IMR-90 (cell line): Measurements from ENCODE around the gene ROCK1. TPM values are rescaled to one million over a fixed set of nuclear protein-coding genes. Genes with fewer than 3 reads are reported as not detected.

ENCODE experiments used
- ATAC-seq: fragments of 200-7000 bp; cut with Tn5 transposase; 2 replicates; pipeline ENCODE4 v1.9.1; 2020; ENCODE audit warnings: low read depth, mild to moderate bottlenecking, moderate library complexity
- BruUV-seq: library from RNA; stranded (reverse); fragments of 400-500 nt; replicated peaks from 2 replicates; lab custom pipeline; 2021; lab: Mats Ljungman, UMichigan
- CTCF ChIA-PET: fragments of 300-600 bp; formaldehyde crosslinking; extraction: SDS; loops from one replicate; lab custom pipeline; 2021; ENCODE audit warnings: antibody characterized with exemption; lab: Yijun Ruan, JAX
- POLR2A ChIA-PET: fragments of 300-600 bp; sonication (Branson Sonifier 250); formaldehyde crosslinking; loops from one replicate; lab custom pipeline; 2022; ENCODE audit warnings: antibody characterized with exemption; ENCODE audit not compliant: unreplicated experiment; lab: Charles Lee
- DNase-seq: peaks from one replicate; pipeline ENCODE4 v3.0.0; 2013
- H2AFZ ChIP-seq: replicated peaks from 2 replicates; pipeline ENCODE3; 2013; ENCODE audit warnings: low read length, mild to moderate bottlenecking; ENCODE audit not compliant: poor library complexity
- H2AK5ac ChIP-seq: 2 replicates; pipeline ENCODE4 v1.6.1; 2013; ENCODE audit warnings: low read depth, low read length, inconsistent platforms
- H2AK9ac ChIP-seq: replicated peaks from 2 replicates; pipeline ENCODE3; 2013; ENCODE audit warnings: mild to moderate bottlenecking, low read depth, low read length, moderate library complexity; ENCODE audit not compliant: poor library complexity
- H2BK120ac ChIP-seq: 2 replicates; pipeline ENCODE4 v1.6.1; 2013; ENCODE audit warnings: low read depth, low read length, inconsistent platforms
- H2BK15ac ChIP-seq: 3 replicates; pipeline ENCODE4 v1.6.1; 2013; ENCODE audit warnings: low read depth, low read length, inconsistent platforms
- H2BK20ac ChIP-seq: 2 replicates; pipeline ENCODE4 v1.6.1; 2013; ENCODE audit warnings: low read depth, mild to moderate bottlenecking, inconsistent platforms, low read length, moderate library complexity
- H2BK5ac ChIP-seq: 2 replicates; pipeline ENCODE4 v1.6.1; 2013; ENCODE audit warnings: mild to moderate bottlenecking, low read depth, low read length, inconsistent platforms; ENCODE audit not compliant: poor library complexity, severe bottlenecking
- H3K14ac ChIP-seq: replicated peaks from 2 replicates; pipeline ENCODE4 v1.6.1; 2013; ENCODE audit warnings: low read depth, low read length, inconsistent platforms
- H3K18ac ChIP-seq: 2 replicates; pipeline ENCODE4 v1.6.1; 2013; ENCODE audit warnings: low read depth, low read length, control low read depth
- H3K23ac ChIP-seq: 2 replicates; pipeline ENCODE4 v1.6.1; 2013; ENCODE audit warnings: low read depth, low read length, inconsistent platforms
- H3K27ac ChIP-seq: 2 replicates; pipeline ENCODE4 v1.5.1; 2013; ENCODE audit warnings: mild to moderate bottlenecking, control low read depth, low read length; ENCODE audit not compliant: insufficient read depth
- H3K27me3 ChIP-seq: 2 replicates; pipeline ENCODE4 v1.6.1; 2013; ENCODE audit warnings: low read length; ENCODE audit not compliant: control insufficient read depth, insufficient read depth
- H3K36me3 ChIP-seq: 2 replicates; pipeline ENCODE4 v1.6.1; 2013; ENCODE audit warnings: low read length, mixed read lengths; ENCODE audit not compliant: control insufficient read depth, insufficient read depth
- H3K4ac ChIP-seq: 2 replicates; pipeline ENCODE4 v1.6.1; 2013; ENCODE audit warnings: low read depth, low read length, inconsistent platforms
- H3K4me1 ChIP-seq: 2 replicates; pipeline ENCODE4 v1.6.1; 2013; ENCODE audit warnings: low read length, mixed read lengths; ENCODE audit not compliant: control insufficient read depth, insufficient read depth
- H3K4me2 ChIP-seq: 2 replicates; pipeline ENCODE4 v1.6.1; 2013; ENCODE audit warnings: low read depth, mild to moderate bottlenecking, control low read depth, low read length, moderate library complexity
- H3K4me3 ChIP-seq: 2 replicates; pipeline ENCODE4 v1.5.1; 2013; ENCODE audit warnings: low read depth, mild to moderate bottlenecking, control low read depth, low read length, moderate library complexity; ENCODE audit not compliant: insufficient read depth
- H3K56ac ChIP-seq: 2 replicates; pipeline ENCODE4 v1.6.1; 2013; ENCODE audit warnings: low read length, inconsistent platforms; ENCODE audit not compliant: insufficient read depth; ENCODE audit errors: extremely low read depth
- H3K79me1 ChIP-seq, 2 experiments: 2 replicates each; pipeline ENCODE4 v1.6.1; 2013; ENCODE audit warnings: low read length in 2 of 2, inconsistent platforms in 1 of 2, low read depth in 1 of 2
- H3K9ac ChIP-seq: 2 replicates; pipeline ENCODE4 v1.6.1; 2013; ENCODE audit warnings: low read depth, low read length, control low read depth
- H3K9me1 ChIP-seq: 2 replicates; pipeline ENCODE4 v1.6.1; 2013; ENCODE audit warnings: low read length, inconsistent platforms; ENCODE audit not compliant: insufficient read depth
- H3K9me3 ChIP-seq: 2 replicates; pipeline ENCODE4 v1.6.1; 2013; ENCODE audit warnings: low read length; ENCODE audit not compliant: control insufficient read depth, insufficient read depth
- H4K20me1 ChIP-seq: 2 replicates; pipeline ENCODE4 v1.6.1; 2013; ENCODE audit warnings: low read length, inconsistent platforms; ENCODE audit not compliant: insufficient read depth
- H4K5ac ChIP-seq: 2 replicates; pipeline ENCODE4 v1.6.1; 2013; ENCODE audit warnings: mild to moderate bottlenecking, low read depth, low read length, control low read depth
- H4K8ac ChIP-seq, 2 experiments: 2 replicates each; pipeline ENCODE4 v1.6.1; 2013; ENCODE audit warnings: low read depth in 2 of 2, low read length in 2 of 2, control low read depth in 1 of 2, inconsistent platforms in 1 of 2
- H4K91ac ChIP-seq: 2 replicates; pipeline ENCODE4 v1.6.1; 2013; ENCODE audit warnings: low read depth, low read length, inconsistent platforms; ENCODE audit not compliant: insufficient read depth
- BHLHE40 ChIP-seq: fragments of 150-350 bp; IDR thresholded peaks from 2 replicates; pipeline ENCODE4 v1.6.1; 2016; ENCODE audit warnings: mild to moderate bottlenecking, low read depth, low read length
- CEBPB ChIP-seq: IDR thresholded peaks from 2 replicates; pipeline ENCODE4 v1.6.1; 2012; ENCODE audit warnings: low read depth, low read length, improper control_type of control experiment
- CHD1 ChIP-seq: IDR thresholded peaks from 2 replicates; pipeline ENCODE4 v1.6.1; 2012; ENCODE audit warnings: low read depth, low read length, improper control_type of control experiment
- CTCF ChIP-seq: conservative IDR thresholded peaks from 2 replicates; pipeline ENCODE4 v1.5.1; 2012; ENCODE audit warnings: mild to moderate bottlenecking, low read depth, low read length, improper control_type of control experiment
- ELK1 ChIP-seq: fragments of 150-350 bp; IDR thresholded peaks from 2 replicates; pipeline ENCODE4 v1.6.1; 2016; ENCODE audit warnings: low read depth, mild to moderate bottlenecking, low read length, moderate library complexity, borderline replicate concordance
- FOS ChIP-seq: fragments of 150-350 bp; IDR thresholded peaks from 2 replicates; pipeline ENCODE4 v1.6.1; 2016; ENCODE audit warnings: low read depth, low read length
- MAFK ChIP-seq: IDR thresholded peaks from 2 replicates; pipeline ENCODE4 v1.6.1; 2012; ENCODE audit warnings: low read depth, low read length, improper control_type of control experiment
- MAZ ChIP-seq: IDR thresholded peaks from 2 replicates; pipeline ENCODE4 v1.6.1; 2012; ENCODE audit warnings: low read depth, mild to moderate bottlenecking, low read length, improper control_type of control experiment, moderate library complexity, borderline replicate concordance
- MXI1 ChIP-seq: IDR thresholded peaks from 2 replicates; pipeline ENCODE4 v1.6.1; 2012; ENCODE audit warnings: low read depth, mild to moderate bottlenecking, low read length, moderate library complexity, borderline replicate concordance
- NFE2L2 ChIP-seq: fragments of 150-350 bp; IDR thresholded peaks from 2 replicates; pipeline ENCODE4 v1.6.1; 2016; ENCODE audit warnings: low read depth, mild to moderate bottlenecking, low read length
- POLR2A ChIP-seq: IDR thresholded peaks from 2 replicates; pipeline ENCODE4 v1.6.1; 2012; ENCODE audit warnings: mild to moderate bottlenecking, low read depth, low read length
- RAD21 ChIP-seq: IDR thresholded peaks from 2 replicates; pipeline ENCODE4 v1.6.1; 2012; ENCODE audit warnings: low read length, improper control_type of control experiment
- RCOR1 ChIP-seq: IDR thresholded peaks from 2 replicates; pipeline ENCODE4 v1.6.1; 2012; ENCODE audit warnings: mild to moderate bottlenecking, low read length, improper control_type of control experiment; ENCODE audit not compliant: insufficient replicate concordance
- RFX5 ChIP-seq: IDR thresholded peaks from 2 replicates; pipeline ENCODE4 v1.8.0; 2012; ENCODE audit warnings: low read depth, mild to moderate bottlenecking, low read length, moderate library complexity
- SMC3 ChIP-seq: fragments of 150-350 bp; IDR thresholded peaks from 2 replicates; pipeline ENCODE4 v1.6.1; 2016; ENCODE audit warnings: low read depth, mild to moderate bottlenecking, antibody characterized with exemption, low read length, moderate library complexity
- USF2 ChIP-seq: fragments of 150-350 bp; IDR thresholded peaks from 2 replicates; pipeline ENCODE4 v1.6.1; 2017; ENCODE audit warnings: mild to moderate bottlenecking, antibody characterized with exemption, low read length, low read depth
- WGBS, 2 experiments: methylation state at CpG; one replicate each; pipeline versions ENCODE4 v1.1.5 to v1.1.7; 2013; ENCODE audit warnings: missing lambda C conversion rate in 2 of 2; ENCODE audit not compliant: insufficient read length in 1 of 2; ENCODE audit errors: extremely low coverage in 2 of 2; 5-methylcytosine and 5-hydroxymethylcytosine counted together
- dilution Hi-C: fragments of 300-500 bp; cut with HindIII; formaldehyde crosslinking; loops from one replicate; pipeline ENCODE4 v1.14.3; 2018; ENCODE audit warnings: low sequenced_read_pairs; ENCODE audit not compliant: unreplicated experiment
- in situ Hi-C: fragments of 300-500 bp; cut with MboI; formaldehyde crosslinking; loops from 3 replicates; pipeline ENCODE4 v1.14.3; 2019; ENCODE audit warnings: low sequenced_read_pairs, inconsistent platforms, mixed read lengths
- intact Hi-C: fragments of 100-400 bp; cut with micrococcal nuclease; formaldehyde crosslinking; loops from 2 replicates; pipeline ENCODE4 v1.10.0; 2022
- polyA plus RNA-seq, 3 experiments: library from polyadenylated mRNA; depleted of rRNA; stranded (reverse); fragments of >200 nt; gene quantifications; 2 replicates each; pipeline ENCODE4 v1.2.3, GENCODE V29; 2012; ENCODE audit warnings: low replicate concordance in 1 of 3
- total RNA-seq: library from RNA; depleted of rRNA; stranded (reverse); fragments of >200 nt; gene quantifications from 2 replicates; pipeline ENCODE4 v1.2.3, GENCODE V29; 2012

Gene ROCK1
- total and polyA plus RNA-seq, 2 of the 4 experiments (the other 2 are of a cell fraction) = 9.9 to 17.0 TPM

GRCh38 chr18:20975077-20975476 lies 136.5 kb downstream of the ROCK1 start:
- Histone ChIP-seq H3K27ac (no peak overlapping the region), H2BK120ac (no peak overlapping the region), H2BK20ac (no peak overlapping the region), H3K4me1 (no peaks in the 10 kb centered on the region), H2AFZ (no peak overlapping the region), H2AK5ac (no peak overlapping the region), H3K4me2 (no peak overlapping the region), H4K20me1 (no peaks in the 10 kb centered on the region), H3K9me1 (no peaks in the 10 kb centered on the region; the same call in 1 of the 2 replicates), H3K4ac (no peak overlapping the region), H4K91ac (no peak overlapping the region), H3K9ac (no peak overlapping the region), H3K23ac (no peak overlapping the region), H3K79me1 (peaks cover 2 to 11% of the 10 kb centered on the region in 2 experiments; a peak in 2 of 4 replicates), H3K9me3 (no peaks in the 10 kb centered on the region), H4K5ac (no peak overlapping the region), H4K8ac (no peak overlapping the region), H3K36me3 (peaks cover 15% of the 10 kb centered on the region), H3K27me3 (no peaks in the 10 kb centered on the region), H2BK15ac (no peak overlapping the region), H3K4me3 (no peak overlapping the region), H3K14ac (no peak overlapping the region), H2BK5ac (no peak overlapping the region), H2AK9ac (no peak overlapping the region), H3K18ac (no peak overlapping the region), H3K56ac (no peak overlapping the region)
- intact Hi-C loops = no loop called here
- POLR2A ChIA-PET = no interaction called here
- TF ChIP-seq RCOR1 (no peak), MAFK (no peak), POLR2A (no peak), CEBPB (no peak), CHD1 (no peak), MXI1 (no peak), CTCF (no peak), RAD21 (no peak), MAZ (no peak), BHLHE40 (no peak), FOS (no peak), NFE2L2 (no peak), RFX5 (no peak), USF2 (no peak), ELK1 (no peak), SMC3 (no peak)
- no TSS peak for BruUV-seq
- in situ Hi-C loops = loop anchor here (10.0 kb wide), 1 partner anchor 470 kb away; no protein-coding TSS in a partner anchor
- dilution Hi-C loops = no loop called here
- ATAC-seq (no peak), DNase-seq (no peak)
- CTCF ChIA-PET = no interaction called here
- 100% methylated on average over 1 of the region's 2 CpGs; no CpG with 5 or more reads in 1 of the 2 experiments for WGBS, 2 experiments
